CD4-positive, alpha-beta T cell (primary cell): ENCODE data around the gene EPB41L4B. TPM values are rescaled to one million over a fixed set of nuclear protein-coding genes. Genes with fewer than 3 reads are reported as not detected.

Experiments
- ATAC-seq: fragments of 200-7000 bp; cut with Tn5 transposase; one replicate; pipeline ENCODE4 v1.10.0; 2022; ENCODE audit warnings: mild to moderate bottlenecking; ENCODE audit not compliant: poor library complexity
- CTCF ChIA-PET: fragments of 350-600 bp; sonication (Branson Sonifier 250); formaldehyde crosslinking; loops from one replicate; lab custom pipeline; 2021; ENCODE audit warnings: antibody characterized with exemption, inconsistent platforms; lab: Charles Lee
- POLR2A ChIA-PET: fragments of 350-600 bp; sonication (Branson Sonifier 250); formaldehyde crosslinking; loops from one replicate; lab custom pipeline; 2021; ENCODE audit warnings: antibody characterized with exemption, inconsistent platforms; lab: Charles Lee
- DNase-seq, 14 experiments: peaks; one replicate each; pipeline ENCODE4 v3.0.0-alpha.2; 2013 to 2020; ENCODE audit warnings: mixed read lengths in 2 of 14
- H3K27ac ChIP-seq, 2 donors: one replicate each; pipeline versions ENCODE4 v1.5.1 to v1.7.0; 2013; ENCODE audit warnings: low read length in 2 of 2, low read depth in 1 of 2, mild to moderate bottlenecking in 1 of 2
- H3K27me3 ChIP-seq, 2 experiments: 1 replicate in 1 of 2; 2 replicates in 1 of 2; pipeline versions ENCODE4 v1.6.1 to v1.7.0; 2013; ENCODE audit warnings: low read length in 2 of 2, control low read depth in 1 of 2, mild to moderate bottlenecking in 1 of 2, moderate library complexity in 1 of 2; ENCODE audit not compliant: insufficient read depth in 2 of 2, control insufficient read depth in 1 of 2
- H3K36me3 ChIP-seq: one replicate; pipeline ENCODE4 v1.6.1; 2013; ENCODE audit warnings: low read length, control low read depth; ENCODE audit not compliant: insufficient read depth
- H3K4me1 ChIP-seq: one replicate; pipeline ENCODE4 v1.6.1; 2013; ENCODE audit warnings: low read length, control low read depth; ENCODE audit not compliant: insufficient read depth
- H3K4me3 ChIP-seq: one replicate; pipeline ENCODE4 v1.5.1; 2013; ENCODE audit warnings: mild to moderate bottlenecking, low read length, moderate library complexity
- H3K9me3 ChIP-seq, 2 experiments: 1 replicate in 1 of 2; 2 replicates in 1 of 2; pipeline versions ENCODE4 v1.6.1 to v1.7.0; 2013; ENCODE audit warnings: low read length in 2 of 2, mild to moderate bottlenecking in 2 of 2, control low read depth in 1 of 2, moderate library complexity in 1 of 2; ENCODE audit not compliant: control insufficient read depth in 1 of 2, insufficient read depth in 1 of 2
- H3K27ac Mint-ChIP-seq: one replicate; pipeline ENCODE4 v1.8.0; 2020; ENCODE audit warnings: mixed read lengths
- H3K27me3 Mint-ChIP-seq: one replicate; pipeline ENCODE4 v1.8.0; 2021; ENCODE audit warnings: mixed read lengths
- H3K36me3 Mint-ChIP-seq: one replicate; pipeline ENCODE4 v1.8.0; 2021; ENCODE audit warnings: low read depth, mixed read lengths
- H3K4me1 Mint-ChIP-seq: one replicate; pipeline ENCODE4 v1.8.0; 2021; ENCODE audit warnings: low read depth, mixed read lengths
- H3K4me3 Mint-ChIP-seq: one replicate; pipeline ENCODE4 v1.8.0; 2020; ENCODE audit warnings: mild to moderate bottlenecking, mixed read lengths
- H3K9me3 Mint-ChIP-seq: one replicate; pipeline ENCODE4 v1.8.0; 2020; ENCODE audit warnings: mixed read lengths
- CTCF ChIP-seq: fragments of 200-600 bp; IDR thresholded peaks from one replicate; pipeline ENCODE4 v1.8.0; 2022; ENCODE audit warnings: antibody characterized with exemption, mild to moderate bottlenecking
- intact Hi-C, 2 experiments: fragments of 100-400 bp; cut with DNase I in 1 of 2; cut with micrococcal nuclease in 1 of 2; formaldehyde crosslinking; loops; one replicate each; pipeline versions ENCODE4 v1.15.1 to v1.9.0; 2023 to 2025; cut with DNase I, micrococcal nuclease
- total RNA-seq, 174 experiments: library from RNA in 2 of 174; stranded (reverse) in 2 of 174; gene quantifications; one replicate each; pipeline ENCODE4 v1.2.3 and lab custom pipeline; 2021 to 2026

The EPB41L4B gene
- total RNA-seq, 2 experiments from 2014 or later, result not detected

DNA sequence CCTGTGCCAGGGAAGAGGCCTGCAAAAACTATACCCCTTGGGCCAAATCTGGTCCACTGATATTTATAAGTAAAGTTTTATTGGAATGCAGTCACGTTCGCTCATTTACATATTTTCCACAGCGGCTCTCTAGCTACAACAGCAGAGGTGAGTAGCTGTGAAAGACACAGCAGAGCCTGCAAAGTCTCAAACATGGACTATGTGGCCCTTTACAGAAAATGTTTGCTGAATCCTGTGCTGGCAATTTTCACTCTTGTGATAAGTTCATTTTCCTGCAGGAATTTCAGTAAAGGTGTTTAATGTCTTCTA is 70.1 kb downstream of the EPB41L4B start:
- H3K9me3 Mint-ChIP-seq, result no peaks in the 10 kb centered on the region
- H3K27ac ChIP-seq, result no peak overlapping the region
- intact Hi-C loops, result no loop called here
- ATAC-seq (no peak), DNase-seq (no peak)
- H3K27ac Mint-ChIP-seq, result no peak overlapping the region
- H3K9me3 ChIP-seq, result no peaks in the 10 kb centered on the region
- H3K27me3 Mint-ChIP-seq, result peaks cover 7% of the 10 kb centered on the region
- ChIA-PET POLR2A (no interaction called here), CTCF (no interaction called here)
- H3K36me3 ChIP-seq, result no peaks in the 10 kb centered on the region
- no peak overlapping the region for H3K4me3 Mint-ChIP-seq
- H3K36me3 Mint-ChIP-seq, result no peaks in the 10 kb centered on the region
- no peak overlapping the region for H3K4me3 ChIP-seq
- H3K4me1 Mint-ChIP-seq, result no peaks in the 10 kb centered on the region
- no peaks in the 10 kb centered on the region for H3K27me3 ChIP-seq
- no peak for TF ChIP-seq CTCF
- H3K4me1 ChIP-seq, result no peaks in the 10 kb centered on the region

- Histone ChIP-seq H3K4me3 (no peak overlapping the region), H3K27ac (no peak overlapping the region), H3K36me3 (no peaks in the 10 kb centered on the region), H3K27me3 (peaks cover 0 to 3% of the 10 kb centered on the region in 2 experiments), H3K9me3 (no peaks in the 10 kb centered on the region), H3K4me1 (no peaks in the 10 kb centered on the region)
- DNase-seq (no peak), ATAC-seq (no peak)
- Mint-ChIP-seq H3K4me3 (no peak overlapping the region), H3K9me3 (no peaks in the 10 kb centered on the region), H3K27me3 (peaks cover 11% of the 10 kb centered on the region), H3K4me1 (no peaks in the 10 kb centered on the region), H3K36me3 (no peaks in the 10 kb centered on the region), H3K27ac (no peak overlapping the region)
- CTCF ChIA-PET, result interaction anchor here (1.2 kb wide), 1 partner anchor 35 kb away, joined by 3 read pairs; no protein-coding TSS in a partner anchor
- intact Hi-C loops, result no loop called here
- POLR2A ChIA-PET, result no interaction called here
- TF ChIP-seq CTCF, result no peak
These were observed 70.5 kb downstream of the EPB41L4B start for GRCh38 chr9:109250311-109250741.

DNA sequence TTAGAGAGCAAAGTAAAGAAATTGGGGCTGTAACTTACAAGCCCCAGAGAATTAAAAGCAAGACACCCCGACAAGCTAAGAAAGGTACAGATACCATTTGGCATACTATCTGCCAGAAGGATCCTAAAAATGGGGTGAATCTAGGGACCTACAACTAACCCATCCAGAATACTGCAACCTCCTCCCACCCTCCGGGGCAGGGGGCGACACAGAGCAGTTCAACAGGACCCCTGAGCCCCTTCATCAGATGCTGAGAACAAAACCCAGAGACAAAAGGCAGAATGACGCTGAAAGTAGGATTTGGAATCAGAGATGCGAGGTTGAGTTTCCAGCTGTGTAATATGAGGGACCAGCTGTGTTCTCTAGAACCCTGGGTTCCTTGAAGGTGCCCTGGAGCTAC is 71.2 kb downstream of the EPB41L4B start:
- ATAC-seq, result no peak
- intact Hi-C loops, result no loop called here
- Histone ChIP-seq H3K4me1 (no peaks in the 10 kb centered on the region), H3K9me3 (no peaks in the 10 kb centered on the region), H3K36me3 (no peaks in the 10 kb centered on the region), H3K4me3 (no peak overlapping the region), H3K27ac (no peak overlapping the region), H3K27me3 (peaks cover 0 to 5% of the 10 kb centered on the region in 2 experiments)
- H3K27me3 Mint-ChIP-seq, result peaks cover 15% of the 10 kb centered on the region
- ChIA-PET POLR2A (no interaction called here), CTCF (interaction anchor here (1.2 kb wide), 1 partner anchor 35 kb away, joined by 3 read pairs; no protein-coding TSS in a partner anchor)
- H3K27ac Mint-ChIP-seq, result no peak overlapping the region
- no peak overlapping the region for H3K4me3 Mint-ChIP-seq
- H3K4me1 Mint-ChIP-seq, result no peaks in the 10 kb centered on the region
- no peaks in the 10 kb centered on the region for H3K9me3 Mint-ChIP-seq
- TF ChIP-seq CTCF, result no peak
- H3K36me3 Mint-ChIP-seq, result no peaks in the 10 kb centered on the region
- no peak for DNase-seq
